Measurements from ENCODE around the gene OR2D3. TPM values are rescaled to one million over a fixed set of nuclear protein-coding genes. Genes with fewer than 3 reads are reported as not detected.

The OR2D3 gene
- total RNA-seq, 4 donors from 2014 or later = not detected

GRCh38 chr11:6927030-6927617 lies 6.3 kb downstream of the OR2D3 start:
- peaks cover 0 to 11% (median 0%) of the 10 kb centered on the region in 4 donors for H3K27me3 ChIP-seq
- peaks cover 0 to 18% (median 4%) of the 10 kb centered on the region in 3 donors for H3K4me1 ChIP-seq
- no peaks in the 10 kb centered on the region for H3K9me3 ChIP-seq
- TF ChIP-seq POLR2A (IDR thresholded peaks at IDR 0.05) (peak in 1 of 4 donors; percentile 22), CTCF (IDR thresholded peaks at IDR 0.05) (no peak)
- intact Hi-C loops (cut with DNase I) = no loop called here
- no peak for DNase-seq
- WGBS, 2 donors = 8 to 12% methylated on average over 11 of the region's 11 CpGs
- H3K4me3 ChIP-seq = peak overlapping the region; percentile 48 to 86 (median 60)
- H3K36me3 ChIP-seq = no peaks in the 10 kb centered on the region
- peak overlapping the region; percentile 53 to 78 (median 68) for H3K27ac ChIP-seq

DNA sequence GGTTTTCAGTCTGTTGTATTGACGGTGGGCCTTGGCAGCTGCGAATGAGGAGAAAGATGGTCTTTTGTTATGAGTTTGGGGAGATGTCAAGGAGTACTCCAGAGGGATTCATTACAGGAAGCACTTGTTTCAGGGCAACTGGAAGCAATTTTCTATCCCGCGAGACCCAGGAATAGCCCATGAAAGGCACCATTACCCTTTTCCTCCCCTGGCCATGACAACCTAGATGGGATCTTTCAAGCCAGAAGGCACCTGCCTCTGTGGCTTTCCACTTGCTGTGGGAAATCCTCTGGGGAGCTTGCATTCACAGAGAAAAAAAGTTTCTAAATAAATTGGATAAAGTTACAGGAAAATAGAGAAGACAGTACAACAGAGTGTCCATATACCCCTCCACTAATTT lies 8.1 kb downstream of the OR2D3 start:
- H3K27me3 ChIP-seq = peaks cover 0 to 11% (median 0%) of the 10 kb centered on the region in 4 donors
- no peaks in the 10 kb centered on the region for H3K36me3 ChIP-seq
- no peak for DNase-seq
- WGBS, 2 donors = 70 to 72% methylated on average over 4 of the region's 4 CpGs
- no peak overlapping the region for H3K4me3 ChIP-seq
- no peak overlapping the region for H3K27ac ChIP-seq
- TF ChIP-seq CTCF (IDR thresholded peaks at IDR 0.05) = no peak
- TF ChIP-seq POLR2A (IDR thresholded peaks at IDR 0.05) = no peak
- peaks cover 0 to 18% (median 4%) of the 10 kb centered on the region in 3 donors for H3K4me1 ChIP-seq
- intact Hi-C loops (cut with DNase I) = no loop called here
- H3K9me3 ChIP-seq = no peaks in the 10 kb centered on the region

- Histone ChIP-seq H3K27me3 (peaks cover 0 to 10% (median 0%) of the 10 kb centered on the region in 4 donors), H3K36me3 (no peaks in the 10 kb centered on the region), H3K9me3 (no peaks in the 10 kb centered on the region), H3K27ac (no peak overlapping the region), H3K4me3 (no peak overlapping the region), H3K4me1 (peaks cover 0 to 14% (median 4%) of the 10 kb centered on the region in 3 donors)
- TF ChIP-seq POLR2A (IDR thresholded peaks at IDR 0.05) = no peak
- TF ChIP-seq CTCF (IDR thresholded peaks at IDR 0.05) = no peak
- 86 to 94% methylated on average over 3 of the region's 3 CpGs for WGBS, 2 donors
- DNase-seq = no peak
- intact Hi-C loops (cut with DNase I) = no loop called here
These were observed 10.4 kb downstream of the OR2D3 start for GRCh38 chr11:6931146-6931713.

DNA sequence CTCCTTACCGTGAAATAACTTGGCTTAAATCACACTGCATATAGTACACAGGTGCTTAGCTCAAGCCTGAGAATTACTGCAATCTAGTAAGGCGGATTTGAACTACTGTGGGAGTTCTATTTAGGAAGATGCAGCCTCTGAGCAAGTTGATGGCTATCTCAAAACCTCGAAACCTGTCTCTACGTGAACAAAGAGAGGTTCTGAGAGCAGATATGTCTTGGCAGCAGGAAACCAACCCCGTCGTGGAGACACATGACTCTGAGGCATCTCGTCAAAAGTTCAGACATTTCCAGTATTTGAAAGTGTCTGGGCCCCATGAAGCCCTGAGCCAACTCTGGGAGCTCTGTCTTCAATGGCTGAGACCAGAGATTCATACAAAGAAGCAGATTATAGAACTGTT lies 11.3 kb downstream of the OR2D3 start:
- intact Hi-C loops (cut with DNase I) = no loop called here
- Histone ChIP-seq H3K36me3 (no peaks in the 10 kb centered on the region), H3K9me3 (no peaks in the 10 kb centered on the region), H3K4me1 (peaks cover 0 to 7% (median 4%) of the 10 kb centered on the region in 3 donors), H3K4me3 (no peak overlapping the region), H3K27ac (no peak overlapping the region), H3K27me3 (peaks cover 0 to 4% (median 0%) of the 10 kb centered on the region in 4 donors)
- no peak for DNase-seq
- whole genome bisulfite sequencing, 2 donors = 73 to 87% methylated on average over 7 of the region's 7 CpGs
- TF ChIP-seq CTCF (IDR thresholded peaks at IDR 0.05) (no peak), POLR2A (IDR thresholded peaks at IDR 0.05) (no peak)

- H3K4me3 ChIP-seq = no peak overlapping the region
- TF ChIP-seq POLR2A (IDR thresholded peaks at IDR 0.05) (no peak), CTCF (IDR thresholded peaks at IDR 0.05) (no peak)
These were observed 21.2 kb downstream of the OR2D3 start for GRCh38 chr11:6941970-6942369.

More at GRCh38 chr11:6941970-6942369, 21.2 kb downstream of the OR2D3 start:
- H3K9me3 ChIP-seq = no peaks in the 10 kb centered on the region
- intact Hi-C loops (cut with DNase I) = no loop called here
- H3K27ac ChIP-seq = no peak overlapping the region
- no peak for DNase-seq
- H3K4me1 ChIP-seq = no peaks in the 10 kb centered on the region
- H3K27me3 ChIP-seq = no peaks in the 10 kb centered on the region
- no peaks in the 10 kb centered on the region for H3K36me3 ChIP-seq

Data from esophagus squamous epithelium (tissue), 5 donors.